OCI-LY3 (cell line): ENCODE measurements around the gene MCTP2.

Experiments used
- EZH2phosphoT487 ChIP-seq: fragments of 200-600 bp; shearing (Covaris generic); IDR thresholded peaks from 2 replicates; pipeline ENCODE4 v1.6.1; 2018; ENCODE audit warnings: antibody characterized with exemption, mixed run types, low read depth
- TF ChIP-seq, protein P1 (sequence below): fragments of 200-600, 300-600 bp; sonication (generic); IDR thresholded peaks from 2 replicates; pipeline ENCODE4 v1.5.1; 2014; ENCODE audit warnings: antibody characterized with exemption, low read length, low read depth

DNA sequence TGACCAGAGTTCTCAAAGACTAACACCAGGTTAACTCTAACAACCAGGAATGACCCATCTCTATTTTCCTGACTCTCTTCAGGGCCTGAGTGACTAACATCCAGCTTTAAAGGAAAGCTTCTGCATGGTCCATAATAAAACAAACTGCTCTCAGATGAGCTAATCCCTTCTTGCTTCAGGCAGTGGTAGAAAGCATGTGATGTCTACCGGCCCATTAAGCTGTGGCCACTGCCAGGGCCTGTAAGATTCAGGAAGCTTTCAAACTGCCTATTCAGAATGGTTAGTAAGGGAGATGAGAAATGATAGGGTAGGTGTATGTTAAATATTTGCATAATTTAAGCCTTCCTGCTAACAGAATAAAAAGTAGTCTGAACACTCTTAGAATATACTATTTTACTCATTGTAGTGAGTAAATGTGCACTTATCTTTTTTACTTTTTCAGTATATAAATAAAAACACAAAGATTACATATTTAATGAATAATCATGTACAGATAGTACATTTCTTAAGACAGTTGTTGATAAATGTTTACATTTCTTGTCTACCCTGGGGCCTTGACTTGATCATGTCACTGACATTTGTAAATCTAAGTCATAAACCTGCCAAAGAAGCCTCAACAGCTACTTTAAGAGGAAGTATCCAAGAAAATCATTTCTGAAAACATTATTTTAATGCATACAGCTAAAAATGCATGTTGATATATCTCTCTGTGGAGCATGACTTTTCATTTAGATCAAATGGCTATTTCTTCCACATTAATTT, 222.0 kb downstream of the MCTP2 start:
- TF ChIP-seq, protein P1, sequence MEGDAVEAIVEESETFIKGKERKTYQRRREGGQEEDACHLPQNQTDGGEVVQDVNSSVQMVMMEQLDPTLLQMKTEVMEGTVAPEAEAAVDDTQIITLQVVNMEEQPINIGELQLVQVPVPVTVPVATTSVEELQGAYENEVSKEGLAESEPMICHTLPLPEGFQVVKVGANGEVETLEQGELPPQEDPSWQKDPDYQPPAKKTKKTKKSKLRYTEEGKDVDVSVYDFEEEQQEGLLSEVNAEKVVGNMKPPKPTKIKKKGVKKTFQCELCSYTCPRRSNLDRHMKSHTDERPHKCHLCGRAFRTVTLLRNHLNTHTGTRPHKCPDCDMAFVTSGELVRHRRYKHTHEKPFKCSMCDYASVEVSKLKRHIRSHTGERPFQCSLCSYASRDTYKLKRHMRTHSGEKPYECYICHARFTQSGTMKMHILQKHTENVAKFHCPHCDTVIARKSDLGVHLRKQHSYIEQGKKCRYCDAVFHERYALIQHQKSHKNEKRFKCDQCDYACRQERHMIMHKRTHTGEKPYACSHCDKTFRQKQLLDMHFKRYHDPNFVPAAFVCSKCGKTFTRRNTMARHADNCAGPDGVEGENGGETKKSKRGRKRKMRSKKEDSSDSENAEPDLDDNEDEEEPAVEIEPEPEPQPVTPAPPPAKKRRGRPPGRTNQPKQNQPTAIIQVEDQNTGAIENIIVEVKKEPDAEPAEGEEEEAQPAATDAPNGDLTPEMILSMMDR: no peak
- no peak for TF ChIP-seq EZH2phosphoT487
